IMR-90 (cell line): Measurements from ENCODE around the gene HGFAC. TPM values are rescaled to one million over a fixed set of nuclear protein-coding genes. Genes with fewer than 3 reads are reported as not detected.

ENCODE experiments used
- ATAC-seq: fragments of 200-7000 bp; cut with Tn5 transposase; 2 replicates; pipeline ENCODE4 v1.9.1; 2020; ENCODE audit warnings: low read depth, mild to moderate bottlenecking, moderate library complexity
- BruUV-seq: library from RNA; stranded (reverse); fragments of 400-500 nt; replicated peaks from 2 replicates; lab custom pipeline; 2021; lab: Mats Ljungman, UMichigan
- CTCF ChIA-PET: fragments of 300-600 bp; formaldehyde crosslinking; extraction: SDS; loops from one replicate; lab custom pipeline; 2021; ENCODE audit warnings: antibody characterized with exemption; lab: Yijun Ruan, JAX
- POLR2A ChIA-PET: fragments of 300-600 bp; sonication (Branson Sonifier 250); formaldehyde crosslinking; loops from one replicate; lab custom pipeline; 2022; ENCODE audit warnings: antibody characterized with exemption; ENCODE audit not compliant: unreplicated experiment; lab: Charles Lee
- DNase-seq: peaks from one replicate; pipeline ENCODE4 v3.0.0; 2013
- H2AFZ ChIP-seq: replicated peaks from 2 replicates; pipeline ENCODE3; 2013; ENCODE audit warnings: low read length, mild to moderate bottlenecking; ENCODE audit not compliant: poor library complexity
- H2AK5ac ChIP-seq: 2 replicates; pipeline ENCODE4 v1.6.1; 2013; ENCODE audit warnings: low read depth, low read length, inconsistent platforms
- H2AK9ac ChIP-seq: replicated peaks from 2 replicates; pipeline ENCODE3; 2013; ENCODE audit warnings: mild to moderate bottlenecking, low read depth, low read length, moderate library complexity; ENCODE audit not compliant: poor library complexity
- H2BK120ac ChIP-seq: 2 replicates; pipeline ENCODE4 v1.6.1; 2013; ENCODE audit warnings: low read depth, low read length, inconsistent platforms
- H2BK15ac ChIP-seq: 3 replicates; pipeline ENCODE4 v1.6.1; 2013; ENCODE audit warnings: low read depth, low read length, inconsistent platforms
- H2BK20ac ChIP-seq: 2 replicates; pipeline ENCODE4 v1.6.1; 2013; ENCODE audit warnings: low read depth, mild to moderate bottlenecking, inconsistent platforms, low read length, moderate library complexity
- H2BK5ac ChIP-seq: 2 replicates; pipeline ENCODE4 v1.6.1; 2013; ENCODE audit warnings: mild to moderate bottlenecking, low read depth, low read length, inconsistent platforms; ENCODE audit not compliant: poor library complexity, severe bottlenecking
- H3K14ac ChIP-seq: replicated peaks from 2 replicates; pipeline ENCODE4 v1.6.1; 2013; ENCODE audit warnings: low read depth, low read length, inconsistent platforms
- H3K18ac ChIP-seq: 2 replicates; pipeline ENCODE4 v1.6.1; 2013; ENCODE audit warnings: low read depth, low read length, control low read depth
- H3K23ac ChIP-seq: 2 replicates; pipeline ENCODE4 v1.6.1; 2013; ENCODE audit warnings: low read depth, low read length, inconsistent platforms
- H3K27ac ChIP-seq: 2 replicates; pipeline ENCODE4 v1.5.1; 2013; ENCODE audit warnings: mild to moderate bottlenecking, control low read depth, low read length; ENCODE audit not compliant: insufficient read depth
- H3K27me3 ChIP-seq: 2 replicates; pipeline ENCODE4 v1.6.1; 2013; ENCODE audit warnings: low read length; ENCODE audit not compliant: control insufficient read depth, insufficient read depth
- H3K36me3 ChIP-seq: 2 replicates; pipeline ENCODE4 v1.6.1; 2013; ENCODE audit warnings: low read length, mixed read lengths; ENCODE audit not compliant: control insufficient read depth, insufficient read depth
- H3K4ac ChIP-seq: 2 replicates; pipeline ENCODE4 v1.6.1; 2013; ENCODE audit warnings: low read depth, low read length, inconsistent platforms
- H3K4me1 ChIP-seq: 2 replicates; pipeline ENCODE4 v1.6.1; 2013; ENCODE audit warnings: low read length, mixed read lengths; ENCODE audit not compliant: control insufficient read depth, insufficient read depth
- H3K4me2 ChIP-seq: 2 replicates; pipeline ENCODE4 v1.6.1; 2013; ENCODE audit warnings: low read depth, mild to moderate bottlenecking, control low read depth, low read length, moderate library complexity
- H3K4me3 ChIP-seq: 2 replicates; pipeline ENCODE4 v1.5.1; 2013; ENCODE audit warnings: low read depth, mild to moderate bottlenecking, control low read depth, low read length, moderate library complexity; ENCODE audit not compliant: insufficient read depth
- H3K56ac ChIP-seq: 2 replicates; pipeline ENCODE4 v1.6.1; 2013; ENCODE audit warnings: low read length, inconsistent platforms; ENCODE audit not compliant: insufficient read depth; ENCODE audit errors: extremely low read depth
- H3K79me1 ChIP-seq, 2 experiments: 2 replicates each; pipeline ENCODE4 v1.6.1; 2013; ENCODE audit warnings: low read length in 2 of 2, inconsistent platforms in 1 of 2, low read depth in 1 of 2
- H3K9ac ChIP-seq: 2 replicates; pipeline ENCODE4 v1.6.1; 2013; ENCODE audit warnings: low read depth, low read length, control low read depth
- H3K9me1 ChIP-seq: 2 replicates; pipeline ENCODE4 v1.6.1; 2013; ENCODE audit warnings: low read length, inconsistent platforms; ENCODE audit not compliant: insufficient read depth
- H3K9me3 ChIP-seq: 2 replicates; pipeline ENCODE4 v1.6.1; 2013; ENCODE audit warnings: low read length; ENCODE audit not compliant: control insufficient read depth, insufficient read depth
- H4K20me1 ChIP-seq: 2 replicates; pipeline ENCODE4 v1.6.1; 2013; ENCODE audit warnings: low read length, inconsistent platforms; ENCODE audit not compliant: insufficient read depth
- H4K5ac ChIP-seq: 2 replicates; pipeline ENCODE4 v1.6.1; 2013; ENCODE audit warnings: mild to moderate bottlenecking, low read depth, low read length, control low read depth
- H4K8ac ChIP-seq, 2 experiments: 2 replicates each; pipeline ENCODE4 v1.6.1; 2013; ENCODE audit warnings: low read depth in 2 of 2, low read length in 2 of 2, control low read depth in 1 of 2, inconsistent platforms in 1 of 2
- H4K91ac ChIP-seq: 2 replicates; pipeline ENCODE4 v1.6.1; 2013; ENCODE audit warnings: low read depth, low read length, inconsistent platforms; ENCODE audit not compliant: insufficient read depth
- BHLHE40 ChIP-seq: fragments of 150-350 bp; IDR thresholded peaks from 2 replicates; pipeline ENCODE4 v1.6.1; 2016; ENCODE audit warnings: mild to moderate bottlenecking, low read depth, low read length
- POLR2A ChIP-seq: IDR thresholded peaks from 2 replicates; pipeline ENCODE4 v1.6.1; 2012; ENCODE audit warnings: mild to moderate bottlenecking, low read depth, low read length
- RCOR1 ChIP-seq: IDR thresholded peaks from 2 replicates; pipeline ENCODE4 v1.6.1; 2012; ENCODE audit warnings: mild to moderate bottlenecking, low read length, improper control_type of control experiment; ENCODE audit not compliant: insufficient replicate concordance
- WGBS, 2 experiments: methylation state at CpG; one replicate each; pipeline versions ENCODE4 v1.1.5 to v1.1.7; 2013; ENCODE audit warnings: missing lambda C conversion rate in 2 of 2; ENCODE audit not compliant: insufficient read length in 1 of 2; ENCODE audit errors: extremely low coverage in 2 of 2; 5-methylcytosine and 5-hydroxymethylcytosine counted together
- dilution Hi-C: fragments of 300-500 bp; cut with HindIII; formaldehyde crosslinking; loops from one replicate; pipeline ENCODE4 v1.14.3; 2018; ENCODE audit warnings: low sequenced_read_pairs; ENCODE audit not compliant: unreplicated experiment
- in situ Hi-C: fragments of 300-500 bp; cut with MboI; formaldehyde crosslinking; loops from 3 replicates; pipeline ENCODE4 v1.14.3; 2019; ENCODE audit warnings: low sequenced_read_pairs, inconsistent platforms, mixed read lengths
- intact Hi-C: fragments of 100-400 bp; cut with micrococcal nuclease; formaldehyde crosslinking; loops from 2 replicates; pipeline ENCODE4 v1.10.0; 2022
- polyA plus RNA-seq, 3 experiments: library from polyadenylated mRNA; depleted of rRNA; stranded (reverse); fragments of >200 nt; gene quantifications; 2 replicates each; pipeline ENCODE4 v1.2.3, GENCODE V29; 2012; ENCODE audit warnings: low replicate concordance in 1 of 3
- total RNA-seq: library from RNA; depleted of rRNA; stranded (reverse); fragments of >200 nt; gene quantifications from 2 replicates; pipeline ENCODE4 v1.2.3, GENCODE V29; 2012
- TF ChIP-seq, protein P1 (sequence below): conservative IDR thresholded peaks from 2 replicates; pipeline ENCODE4 v1.5.1; 2012; ENCODE audit warnings: mild to moderate bottlenecking, low read depth, low read length, improper control_type of control experiment
- TF ChIP-seq, protein P2 (sequence below): fragments of 150-350 bp; IDR thresholded peaks from 2 replicates; pipeline ENCODE4 v1.6.1; 2016; ENCODE audit warnings: low read depth, mild to moderate bottlenecking, low read length, moderate library complexity, borderline replicate concordance

The HGFAC gene
- total and polyA plus RNA-seq, 2 of the 4 experiments (the other 2 are of a cell fraction): 0.05 TPM; not detected in 1

DNA sequence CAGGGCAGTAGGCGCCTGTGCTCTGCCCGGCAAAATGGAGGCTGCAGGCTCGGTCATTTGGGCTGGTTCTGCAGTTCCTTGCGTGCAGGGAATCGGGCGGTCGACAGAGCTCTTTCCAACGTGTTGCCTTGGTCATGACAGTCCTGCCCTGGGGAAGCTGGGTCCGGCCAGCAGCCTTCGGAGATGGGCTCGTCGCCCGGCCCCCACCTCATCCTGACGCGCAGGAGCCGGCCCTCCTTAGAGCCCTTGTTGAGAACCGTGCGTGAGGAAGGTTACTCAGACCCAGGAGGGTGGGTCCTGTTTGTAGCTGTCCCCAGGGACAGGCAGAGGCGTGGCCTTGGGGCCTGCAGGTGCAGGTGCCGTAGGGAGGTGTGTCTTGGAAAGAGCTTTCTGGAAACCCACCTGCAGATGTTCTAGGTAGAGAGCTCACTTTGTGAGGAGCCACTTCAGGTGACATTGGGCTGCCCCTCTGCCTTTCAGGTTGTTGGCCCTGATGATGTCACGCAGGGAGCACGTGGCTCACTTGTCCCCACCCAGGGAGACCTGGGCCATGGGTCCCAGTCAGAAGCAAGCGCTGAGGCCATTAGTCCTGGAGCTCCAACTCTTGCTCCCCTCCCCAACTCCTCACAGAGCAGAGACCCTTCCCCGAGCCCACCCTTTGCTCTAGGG, 15.2 kb upstream of the HGFAC start:
- TF ChIP-seq, protein P1, sequence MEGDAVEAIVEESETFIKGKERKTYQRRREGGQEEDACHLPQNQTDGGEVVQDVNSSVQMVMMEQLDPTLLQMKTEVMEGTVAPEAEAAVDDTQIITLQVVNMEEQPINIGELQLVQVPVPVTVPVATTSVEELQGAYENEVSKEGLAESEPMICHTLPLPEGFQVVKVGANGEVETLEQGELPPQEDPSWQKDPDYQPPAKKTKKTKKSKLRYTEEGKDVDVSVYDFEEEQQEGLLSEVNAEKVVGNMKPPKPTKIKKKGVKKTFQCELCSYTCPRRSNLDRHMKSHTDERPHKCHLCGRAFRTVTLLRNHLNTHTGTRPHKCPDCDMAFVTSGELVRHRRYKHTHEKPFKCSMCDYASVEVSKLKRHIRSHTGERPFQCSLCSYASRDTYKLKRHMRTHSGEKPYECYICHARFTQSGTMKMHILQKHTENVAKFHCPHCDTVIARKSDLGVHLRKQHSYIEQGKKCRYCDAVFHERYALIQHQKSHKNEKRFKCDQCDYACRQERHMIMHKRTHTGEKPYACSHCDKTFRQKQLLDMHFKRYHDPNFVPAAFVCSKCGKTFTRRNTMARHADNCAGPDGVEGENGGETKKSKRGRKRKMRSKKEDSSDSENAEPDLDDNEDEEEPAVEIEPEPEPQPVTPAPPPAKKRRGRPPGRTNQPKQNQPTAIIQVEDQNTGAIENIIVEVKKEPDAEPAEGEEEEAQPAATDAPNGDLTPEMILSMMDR: no peak
- TF ChIP-seq BHLHE40: no peak
- TF ChIP-seq, protein P2, sequence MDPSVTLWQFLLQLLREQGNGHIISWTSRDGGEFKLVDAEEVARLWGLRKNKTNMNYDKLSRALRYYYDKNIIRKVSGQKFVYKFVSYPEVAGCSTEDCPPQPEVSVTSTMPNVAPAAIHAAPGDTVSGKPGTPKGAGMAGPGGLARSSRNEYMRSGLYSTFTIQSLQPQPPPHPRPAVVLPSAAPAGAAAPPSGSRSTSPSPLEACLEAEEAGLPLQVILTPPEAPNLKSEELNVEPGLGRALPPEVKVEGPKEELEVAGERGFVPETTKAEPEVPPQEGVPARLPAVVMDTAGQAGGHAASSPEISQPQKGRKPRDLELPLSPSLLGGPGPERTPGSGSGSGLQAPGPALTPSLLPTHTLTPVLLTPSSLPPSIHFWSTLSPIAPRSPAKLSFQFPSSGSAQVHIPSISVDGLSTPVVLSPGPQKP: no peak
- TF ChIP-seq POLR2A: no peak
- TF ChIP-seq RCOR1: no peak
- no peak overlapping the region for H3K4ac ChIP-seq
- no peak overlapping the region for H2BK20ac ChIP-seq
- dilution Hi-C loops (no loop called here), in situ Hi-C loops (no loop called here), intact Hi-C loops (no loop called here)
- no peaks in the 10 kb centered on the region for H3K4me1 ChIP-seq
- 87% methylated on average over 13 of the region's 24 CpGs; no CpG with 5 or more reads in 1 of the 2 experiments for WGBS, 2 experiments
- CTCF ChIA-PET: no interaction called here
- ATAC-seq: no peak
- no peak overlapping the region for H2BK5ac ChIP-seq
- H4K91ac ChIP-seq: no peak overlapping the region
- no peak overlapping the region for H3K9ac ChIP-seq
- POLR2A ChIA-PET: no interaction called here
- H2AK5ac ChIP-seq: no peak overlapping the region
- no peaks in the 10 kb centered on the region for H3K9me3 ChIP-seq
- no peak overlapping the region for H4K8ac ChIP-seq
- H3K18ac ChIP-seq: no peak overlapping the region
- no peak overlapping the region for H2BK120ac ChIP-seq
- H3K23ac ChIP-seq: no peak overlapping the region
- no peaks in the 10 kb centered on the region for H3K79me1 ChIP-seq
- no peak overlapping the region for H2BK15ac ChIP-seq
- DNase-seq: no peak
- no peak overlapping the region for H3K27ac ChIP-seq
- H4K5ac ChIP-seq: no peak overlapping the region
- H4K20me1 ChIP-seq: no peaks in the 10 kb centered on the region
- no peak overlapping the region for H3K14ac ChIP-seq
- no peak overlapping the region for H3K4me2 ChIP-seq
- H2AFZ ChIP-seq: no peak overlapping the region
- H3K56ac ChIP-seq: no peak overlapping the region
- no peaks in the 10 kb centered on the region for H3K9me1 ChIP-seq
- no peak overlapping the region for H3K4me3 ChIP-seq
- no peak overlapping the region for H2AK9ac ChIP-seq
- no TSS peak for BruUV-seq
- H3K36me3 ChIP-seq: peaks cover 35% of the 10 kb centered on the region
- no peaks in the 10 kb centered on the region for H3K27me3 ChIP-seq
